Bronchial epithelial cell (primary cell): Measurements from ENCODE around the gene DEFB113. TPM values are rescaled to one million over a fixed set of nuclear protein-coding genes. Genes with fewer than 3 reads are reported as not detected.

Experiments
- DNase-seq: peaks from one replicate; pipeline ENCODE4 v3.0.0-alpha.2; 2010; ENCODE audit warnings: low read depth
- FAIRE-seq: peaks from 2 replicates; lab custom pipeline; 2011; peaks lifted over from hg19 to GRCh38; lab: Jason Lieb, UNC
- H3K27me3 ChIP-seq: 2 replicates; pipeline ENCODE4 v1.5.1; 2011; ENCODE audit warnings: low read length; ENCODE audit not compliant: control insufficient read depth, insufficient read depth
- H3K36me3 ChIP-seq: 2 replicates; pipeline ENCODE4 v1.5.1; 2011; ENCODE audit warnings: low read length; ENCODE audit not compliant: control insufficient read depth, insufficient read depth
- H3K4me3 ChIP-seq: 2 replicates; pipeline ENCODE4 v1.5.1; 2011; ENCODE audit warnings: mild to moderate bottlenecking, low read depth, low read length, control low read depth
- CTCF ChIP-seq: IDR thresholded peaks from 2 replicates; pipeline ENCODE4 v1.5.1; 2011; ENCODE audit warnings: mild to moderate bottlenecking, moderate library complexity, low read length, control low read depth, inconsistent platforms; ENCODE audit not compliant: insufficient read depth, severe bottlenecking
- total RNA-seq: library from RNA; depleted of rRNA; stranded (reverse); fragments of >200 nt; gene quantifications from 2 replicates; pipeline ENCODE4 v1.2.1, GENCODE V29; 2014

Gene DEFB113
- total RNA-seq, 1 donor from 2014 or later, result not detected

GRCh38 chr6:49986551-49986950 is 17.1 kb upstream of the DEFB113 start:
- TF ChIP-seq CTCF, result no peak
- FAIRE-seq, result no peak
- no peaks in the 10 kb centered on the region for H3K27me3 ChIP-seq
- no peaks in the 10 kb centered on the region for H3K36me3 ChIP-seq
- DNase-seq, result no peak
- H3K4me3 ChIP-seq, result no peak overlapping the region

GRCh38 chr6:49982046-49982445 is 12.6 kb upstream of the DEFB113 start:
- Histone ChIP-seq H3K27me3 (no peaks in the 10 kb centered on the region), H3K4me3 (no peak overlapping the region), H3K36me3 (no peaks in the 10 kb centered on the region)
- no peak for TF ChIP-seq CTCF
- no peak for FAIRE-seq
- no peak for DNase-seq

GRCh38 chr6:49980898-49981297 is 11.5 kb upstream of the DEFB113 start:
- TF ChIP-seq CTCF, result no peak
- no peak for FAIRE-seq
- no peaks in the 10 kb centered on the region for H3K36me3 ChIP-seq
- no peak overlapping the region for H3K4me3 ChIP-seq
- H3K27me3 ChIP-seq, result no peaks in the 10 kb centered on the region
- DNase-seq, result peak; percentile 38

- Histone ChIP-seq H3K36me3 (no peaks in the 10 kb centered on the region), H3K27me3 (no peaks in the 10 kb centered on the region), H3K4me3 (no peak overlapping the region)
- TF ChIP-seq CTCF, result no peak
- FAIRE-seq, result peak; percentile 23
- no peak for DNase-seq
These were observed 10.2 kb upstream of the DEFB113 start for GRCh38 chr6:49979584-49979983.

GRCh38 chr6:49978332-49979226 is 9.2 kb upstream of the DEFB113 start:
- H3K36me3 ChIP-seq, result no peaks in the 10 kb centered on the region
- DNase-seq (no peak), FAIRE-seq (no peak)
- no peaks in the 10 kb centered on the region for H3K27me3 ChIP-seq
- no peak for TF ChIP-seq CTCF
- H3K4me3 ChIP-seq, result no peak overlapping the region
